Gastrocnemius medialis (tissue), 4 donors: ENCODE measurements around the gene MAGI1.

Experiments
- POLR2A ChIP-seq, 2 donors: fragments of 450-650 bp; IDR thresholded peaks; one replicate each; pipeline ENCODE4 v1.6.1; 2017; ENCODE audit warnings: antibody characterized with exemption in 2 of 2, mild to moderate bottlenecking in 2 of 2, moderate library complexity in 2 of 2
- TF ChIP-seq, protein P1 (sequence below), 5 experiments: fragments of 450-650 bp in 3 of 5; fragments of 200-600 bp in 2 of 5; sonication (generic) in 2 of 5; IDR thresholded peaks in 4 of 5; conservative IDR thresholded peaks in 1 of 5; 1 replicate in 4 of 5; 2 replicates in 1 of 5; pipeline ENCODE4 v1.5.1; 2016 to 2019; ENCODE audit warnings: antibody characterized with exemption in 5 of 5, mild to moderate bottlenecking in 3 of 5, moderate library complexity in 3 of 5

- TF ChIP-seq, protein P1, sequence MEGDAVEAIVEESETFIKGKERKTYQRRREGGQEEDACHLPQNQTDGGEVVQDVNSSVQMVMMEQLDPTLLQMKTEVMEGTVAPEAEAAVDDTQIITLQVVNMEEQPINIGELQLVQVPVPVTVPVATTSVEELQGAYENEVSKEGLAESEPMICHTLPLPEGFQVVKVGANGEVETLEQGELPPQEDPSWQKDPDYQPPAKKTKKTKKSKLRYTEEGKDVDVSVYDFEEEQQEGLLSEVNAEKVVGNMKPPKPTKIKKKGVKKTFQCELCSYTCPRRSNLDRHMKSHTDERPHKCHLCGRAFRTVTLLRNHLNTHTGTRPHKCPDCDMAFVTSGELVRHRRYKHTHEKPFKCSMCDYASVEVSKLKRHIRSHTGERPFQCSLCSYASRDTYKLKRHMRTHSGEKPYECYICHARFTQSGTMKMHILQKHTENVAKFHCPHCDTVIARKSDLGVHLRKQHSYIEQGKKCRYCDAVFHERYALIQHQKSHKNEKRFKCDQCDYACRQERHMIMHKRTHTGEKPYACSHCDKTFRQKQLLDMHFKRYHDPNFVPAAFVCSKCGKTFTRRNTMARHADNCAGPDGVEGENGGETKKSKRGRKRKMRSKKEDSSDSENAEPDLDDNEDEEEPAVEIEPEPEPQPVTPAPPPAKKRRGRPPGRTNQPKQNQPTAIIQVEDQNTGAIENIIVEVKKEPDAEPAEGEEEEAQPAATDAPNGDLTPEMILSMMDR (IDR thresholded peaks at IDR 0.05 in 4 of 5, conservative IDR thresholded peaks at IDR 0.05 in 1 of 5) = no peak
- TF ChIP-seq POLR2A (IDR thresholded peaks at IDR 0.05) = no peak
Measured at GRCh38 chr3:65660000-65660598, 378.6 kb downstream of the MAGI1 start.
